ENCODE results near the gene TEKT4. TPM values are rescaled to one million over a fixed set of nuclear protein-coding genes. Genes with fewer than 3 reads are reported as not detected.

TEKT4 gene
- total RNA-seq, 1 experiment from 2014 or later, result not detected

GRCh38 chr2:94879314-94879981 lies 8.2 kb downstream of the TEKT4 start:
- no peaks in the 10 kb centered on the region for H3K36me3 Mint-ChIP-seq (ENCODE audit: insufficient read depth, unreplicated experiment)
- no peak overlapping the region for H3K27ac Mint-ChIP-seq (ENCODE audit: low read depth, unreplicated experiment)
- no peak overlapping the region for H3K4me3 Mint-ChIP-seq (ENCODE audit: unreplicated experiment)
- H3K9me3 Mint-ChIP-seq (ENCODE audit: unreplicated experiment), result no peaks in the 10 kb centered on the region
- POLR2A ChIA-PET, result no interaction called here
- intact Hi-C loops (cut with micrococcal nuclease), result loop anchor here (10.0 kb wide), 1 partner anchor 235 kb away; no protein-coding TSS in a partner anchor
- no TSS peak for BruUV-seq (replicated peaks)
- H3K27me3 Mint-ChIP-seq (ENCODE audit: insufficient read depth, unreplicated experiment), result peaks cover 15% of the 10 kb centered on the region
- H3K4me1 Mint-ChIP-seq (ENCODE audit: insufficient read depth, unreplicated experiment), result no peaks in the 10 kb centered on the region
- DNase-seq (ENCODE audit: unreplicated experiment), result no peak
- no peak for TF ChIP-seq CTCF (IDR thresholded peaks at IDR 0.05; ENCODE audit: unreplicated experiment)
- CTCF ChIA-PET, result interaction anchor here (9.6 kb wide), 1 partner anchor 76 kb away, joined by 170 read pairs; no protein-coding TSS in a partner anchor

- no peak for DNase-seq (ENCODE audit: unreplicated experiment)
- CTCF ChIA-PET, result interaction anchor here (9.6 kb wide), 1 partner anchor 76 kb away, joined by 170 read pairs; no protein-coding TSS in a partner anchor
- BruUV-seq (replicated peaks), result no TSS peak
- POLR2A ChIA-PET, result no interaction called here
- intact Hi-C loops (cut with micrococcal nuclease), result loop anchor here (10.0 kb wide), 1 partner anchor 235 kb away; no protein-coding TSS in a partner anchor
- no peaks in the 10 kb centered on the region for H3K9me3 Mint-ChIP-seq (ENCODE audit: unreplicated experiment)
- no peak overlapping the region for H3K4me3 Mint-ChIP-seq (ENCODE audit: unreplicated experiment)
- peaks cover 21% of the 10 kb centered on the region for H3K27me3 Mint-ChIP-seq (ENCODE audit: insufficient read depth, unreplicated experiment)
- H3K27ac Mint-ChIP-seq (ENCODE audit: low read depth, unreplicated experiment), result no peak overlapping the region
- no peaks in the 10 kb centered on the region for H3K4me1 Mint-ChIP-seq (ENCODE audit: insufficient read depth, unreplicated experiment)
- no peak for TF ChIP-seq CTCF (IDR thresholded peaks at IDR 0.05; ENCODE audit: unreplicated experiment)
- no peaks in the 10 kb centered on the region for H3K36me3 Mint-ChIP-seq (ENCODE audit: insufficient read depth, unreplicated experiment)
Observed at GRCh38 chr2:94879982-94880377, 8.8 kb downstream of the TEKT4 start.

DNA sequence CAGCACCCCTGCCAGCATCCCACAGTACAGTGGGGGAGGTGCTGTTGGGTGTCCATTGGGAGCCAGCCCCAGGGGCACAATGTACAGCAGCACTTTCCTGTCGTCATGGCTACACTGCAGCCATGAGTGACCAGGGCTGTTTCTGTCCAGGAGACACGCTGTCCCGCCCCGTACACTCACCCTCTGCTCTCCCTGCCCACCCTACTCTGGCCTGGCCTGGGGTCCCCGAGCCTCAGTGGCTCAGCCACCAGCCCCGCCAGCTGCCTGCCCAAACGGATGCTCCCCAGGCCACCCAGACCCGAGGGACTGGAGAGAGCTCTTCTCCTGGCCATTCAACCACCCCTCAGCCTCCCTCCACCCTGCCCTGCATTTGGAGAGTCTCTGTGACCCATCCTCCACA lies 9.3 kb downstream of the TEKT4 start:
- intact Hi-C loops (cut with micrococcal nuclease), result no loop called here

DNA sequence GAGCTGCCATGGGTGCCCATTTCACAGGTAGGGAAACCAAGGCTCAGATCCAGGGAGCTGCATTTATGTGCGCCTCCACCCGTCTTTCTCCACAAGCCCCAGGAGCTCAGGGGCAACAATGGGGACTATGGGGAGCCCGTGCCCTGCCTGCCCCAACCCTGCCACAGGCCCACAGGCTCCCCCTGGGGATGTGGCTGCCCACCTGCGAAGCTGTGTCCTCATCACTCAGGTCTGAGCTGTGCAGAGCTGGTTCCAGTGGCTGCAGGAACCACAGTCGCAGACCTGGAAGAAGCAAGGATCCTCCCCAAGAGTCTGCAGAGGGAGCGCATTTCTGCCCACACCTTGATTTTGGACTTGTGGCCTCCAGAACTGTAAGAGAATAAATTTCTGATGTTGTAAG lies 9.8 kb downstream of the TEKT4 start:
- Mint-ChIP-seq H3K4me1 (ENCODE audit: insufficient read depth, unreplicated experiment) (no peaks in the 10 kb centered on the region), H3K4me3 (ENCODE audit: unreplicated experiment) (no peak overlapping the region), H3K9me3 (ENCODE audit: unreplicated experiment) (no peaks in the 10 kb centered on the region), H3K27ac (ENCODE audit: low read depth, unreplicated experiment) (no peak overlapping the region), H3K27me3 (ENCODE audit: insufficient read depth, unreplicated experiment) (peaks cover 32% of the 10 kb centered on the region), H3K36me3 (ENCODE audit: insufficient read depth, unreplicated experiment) (no peaks in the 10 kb centered on the region)
- no TSS peak for BruUV-seq (replicated peaks)
- ChIA-PET CTCF (no interaction called here), POLR2A (no interaction called here)
- DNase-seq (ENCODE audit: unreplicated experiment), result no peak
- intact Hi-C loops (cut with micrococcal nuclease), result no loop called here
- no peak for TF ChIP-seq CTCF (IDR thresholded peaks at IDR 0.05; ENCODE audit: unreplicated experiment)

More for the DNA sequence above, 9.3 kb downstream of the TEKT4 start:
- no peaks in the 10 kb centered on the region for H3K9me3 Mint-ChIP-seq (ENCODE audit: unreplicated experiment)
- TF ChIP-seq CTCF (IDR thresholded peaks at IDR 0.05; ENCODE audit: unreplicated experiment), result no peak
- no peak overlapping the region for H3K27ac Mint-ChIP-seq (ENCODE audit: low read depth, unreplicated experiment)
- DNase-seq (ENCODE audit: unreplicated experiment), result no peak
- ChIA-PET CTCF (no interaction called here), POLR2A (no interaction called here)
- H3K4me1 Mint-ChIP-seq (ENCODE audit: insufficient read depth, unreplicated experiment), result no peaks in the 10 kb centered on the region
- no peak overlapping the region for H3K4me3 Mint-ChIP-seq (ENCODE audit: unreplicated experiment)
- BruUV-seq (replicated peaks), result no TSS peak
- H3K27me3 Mint-ChIP-seq (ENCODE audit: insufficient read depth, unreplicated experiment), result peaks cover 26% of the 10 kb centered on the region
- no peaks in the 10 kb centered on the region for H3K36me3 Mint-ChIP-seq (ENCODE audit: insufficient read depth, unreplicated experiment)
